ENCODE data around the gene CAMTA1. TPM values are rescaled to one million over a fixed set of nuclear protein-coding genes. Genes with fewer than 3 reads are reported as not detected.
A peak's percentile ranks its signal among the peaks of the same experiment; 100 is the strongest.
"Not testable (repeated sequence)": the region's sequence is repeated elsewhere in the genome, so short reads cannot be mapped to it uniquely, and the experiment has no call there.

The CAMTA1 gene
- total RNA-seq, 2 donors from 2014 or later = 105 to 113 TPM

- H3K27ac ChIP-seq = no peak overlapping the region
- H3K9me3 ChIP-seq = no peaks in the 10 kb centered on the region
- TF ChIP-seq CTCF (IDR thresholded peaks at IDR 0.05) = no peak
- peaks cover 0 to 13% of the 10 kb centered on the region in 2 donors for H3K4me1 ChIP-seq (ENCODE audit: control insufficient read depth in 1 of 2, low read depth in 2 of 2)
- ATAC-seq (ENCODE audit: insufficient number of reproducible peaks, low FRiP score, low read depth) (no peak), DNase-seq (ENCODE audit: low spot score) (no peak)
- H3K36me3 ChIP-seq = no peaks in the 10 kb centered on the region
- peak overlapping the region; percentile 71 for H3K4me3 ChIP-seq
- H3K27me3 ChIP-seq (replicated peaks; ENCODE audit: insufficient read depth) = no peaks in the 10 kb centered on the region
Observed at GRCh38 chr1:7705048-7705907, 920.0 kb downstream of the CAMTA1 start.

GRCh38 chr1:7705908-7706216, 920.6 kb downstream of the CAMTA1 start:
- TF ChIP-seq CTCF (IDR thresholded peaks at IDR 0.05) = no peak
- Histone ChIP-seq H3K9me3 (no peaks in the 10 kb centered on the region), H3K4me3 (peak overlapping the region; percentile 71), H3K27me3 (replicated peaks; ENCODE audit: insufficient read depth) (no peaks in the 10 kb centered on the region), H3K27ac (no peak overlapping the region), H3K36me3 (no peaks in the 10 kb centered on the region), H3K4me1 (ENCODE audit: control insufficient read depth in 1 of 2, low read depth in 2 of 2) (peaks cover 0 to 13% of the 10 kb centered on the region in 2 donors)
- DNase-seq (ENCODE audit: low spot score) = no peak
- ATAC-seq (ENCODE audit: insufficient number of reproducible peaks, low FRiP score, low read depth) = no peak

GRCh38 chr1:7707527-7707926, 922.3 kb downstream of the CAMTA1 start:
- no peaks in the 10 kb centered on the region for H3K27me3 ChIP-seq (replicated peaks; ENCODE audit: insufficient read depth)
- TF ChIP-seq CTCF (IDR thresholded peaks at IDR 0.05) = no peak
- H3K36me3 ChIP-seq = no peaks in the 10 kb centered on the region
- no peak overlapping the region for H3K4me3 ChIP-seq
- H3K4me1 ChIP-seq (ENCODE audit: control insufficient read depth in 1 of 2, low read depth in 2 of 2) = peaks cover 0 to 13% of the 10 kb centered on the region in 2 donors
- DNase-seq (ENCODE audit: low spot score) (no peak), ATAC-seq (ENCODE audit: insufficient number of reproducible peaks, low FRiP score, low read depth) (no peak)
- no peaks in the 10 kb centered on the region for H3K9me3 ChIP-seq
- no peak overlapping the region for H3K27ac ChIP-seq

GRCh38 chr1:7708065-7708464, 922.8 kb downstream of the CAMTA1 start:
- not testable (repeated sequence) for H3K27ac ChIP-seq; H3K27me3 ChIP-seq (replicated peaks; ENCODE audit: insufficient read depth); ATAC-seq (ENCODE audit: insufficient number of reproducible peaks, low FRiP score, low read depth); H3K4me3 ChIP-seq; H3K36me3 ChIP-seq; H3K9me3 ChIP-seq; DNase-seq (ENCODE audit: low spot score)
- peaks cover 0 to 13% of the 10 kb centered on the region in 2 donors for H3K4me1 ChIP-seq (ENCODE audit: control insufficient read depth in 1 of 2, low read depth in 2 of 2)

GRCh38 chr1:7710859-7711258, 925.6 kb downstream of the CAMTA1 start:
- ATAC-seq (ENCODE audit: insufficient number of reproducible peaks, low FRiP score, low read depth) = no peak
- H3K27ac ChIP-seq = no peak overlapping the region
- no peak for TF ChIP-seq CTCF (IDR thresholded peaks at IDR 0.05)
- DNase-seq (ENCODE audit: low spot score) = no peak
- H3K4me1 ChIP-seq (ENCODE audit: control insufficient read depth in 1 of 2, low read depth in 2 of 2) = peaks cover 0 to 3% of the 10 kb centered on the region in 2 donors
- no peaks in the 10 kb centered on the region for H3K36me3 ChIP-seq
- no peaks in the 10 kb centered on the region for H3K9me3 ChIP-seq
- no peaks in the 10 kb centered on the region for H3K27me3 ChIP-seq (replicated peaks; ENCODE audit: insufficient read depth)
- H3K4me3 ChIP-seq = no peak overlapping the region
